Activated CD4-positive, CD25-positive, alpha-beta regulatory T cell treated with anti-CD3 and anti-CD28 coated beads, Interleukin-2, amount 50 U/mL, for 72 hours (primary cell): ENCODE measurements around the gene FURIN.
"Not testable (repeated sequence)": the region's sequence is repeated elsewhere in the genome, so short reads cannot be mapped to it uniquely, and the experiment has no call there.

Experiments used
- DNase-seq: peaks from one replicate; pipeline ENCODE4 v3.0.0; 2021

FURIN gene

GRCh38 chr15:90904746-90905145, 36.4 kb downstream of the FURIN start:
- DNase-seq: no peak

- no peak for DNase-seq
Measured at GRCh38 chr15:90905306-90906180, 37.2 kb downstream of the FURIN start.

GRCh38 chr15:90906181-90906849, 37.9 kb downstream of the FURIN start:
- no peak for DNase-seq

- DNase-seq: no peak
Measured at GRCh38 chr15:90907051-90907660, 38.8 kb downstream of the FURIN start.

- no peak for DNase-seq
Measured at GRCh38 chr15:90907838-90908507, 39.6 kb downstream of the FURIN start.

GRCh38 chr15:90909449-90909848, 41.1 kb downstream of the FURIN start:
- DNase-seq: not testable (repeated sequence)

- DNase-seq: no peak
Measured at GRCh38 chr15:90909976-90910375, 41.6 kb downstream of the FURIN start.

GRCh38 chr15:90910441-90911301, 42.3 kb downstream of the FURIN start:
- no peak for DNase-seq

GRCh38 chr15:90911302-90911623, 42.9 kb downstream of the FURIN start:
- no peak for DNase-seq

- DNase-seq: no peak
Measured at GRCh38 chr15:90911906-90912769, 43.8 kb downstream of the FURIN start.

GRCh38 chr15:90912770-90913075, 44.3 kb downstream of the FURIN start:
- DNase-seq: no peak

- DNase-seq: no peak
Measured at GRCh38 chr15:90913398-90913944, 45.1 kb downstream of the FURIN start.

- no peak for DNase-seq
Measured at GRCh38 chr15:90914305-90915080, 46.1 kb downstream of the FURIN start.

GRCh38 chr15:90915216-90915807, 46.9 kb downstream of the FURIN start:
- DNase-seq: no peak

GRCh38 chr15:90915808-90916440, 47.5 kb downstream of the FURIN start:
- no peak for DNase-seq

- DNase-seq: no peak
Measured at GRCh38 chr15:90916461-90916860, 48.1 kb downstream of the FURIN start.

- DNase-seq: no peak
Measured at GRCh38 chr15:90917569-90917968, 49.2 kb downstream of the FURIN start.

GRCh38 chr15:90918034-90918788, 49.8 kb downstream of the FURIN start:
- DNase-seq: no peak

- DNase-seq: no peak
Measured at GRCh38 chr15:90918835-90919234, 50.4 kb downstream of the FURIN start.
